Measurements from ENCODE around the gene SCMH1.

Gene SCMH1

DNA sequence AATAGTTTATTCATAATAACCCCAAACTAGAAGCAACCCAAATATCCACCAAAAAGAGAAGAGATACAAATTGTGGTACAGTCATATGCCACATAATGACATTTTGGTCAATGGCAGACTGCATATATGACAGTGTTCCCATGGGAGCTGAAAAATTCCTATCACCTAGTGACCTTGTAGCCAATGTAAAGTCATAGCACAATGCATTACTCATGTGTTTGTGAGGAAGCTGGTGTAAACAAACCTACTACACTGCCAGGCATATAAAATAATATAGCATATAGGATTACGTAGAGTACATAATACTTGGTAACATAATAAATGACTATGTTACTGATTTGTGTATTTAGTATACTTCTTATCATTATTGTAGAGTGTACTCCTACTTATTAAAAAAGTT lies 191.1 kb downstream of the SCMH1 start:
- no CpG with 5 or more reads among the region's 1 CpG for WGBS (ENCODE audit: extremely low coverage, insufficient coverage, low lambda C conversion rate)
- no peak overlapping the region for H3K18ac ChIP-seq (ENCODE audit: low read length)
- H4K8ac ChIP-seq (ENCODE audit: low read depth, low read length): no peak overlapping the region
- H3K4me1 ChIP-seq (ENCODE audit: control insufficient read depth, low read depth, low read length): no peaks in the 10 kb centered on the region
- H3K36me3 ChIP-seq (ENCODE audit: control insufficient read depth, insufficient read depth, low read length): no peaks in the 10 kb centered on the region
- H2BK15ac ChIP-seq (replicated peaks; ENCODE audit: low read depth): no peak overlapping the region
- no peak overlapping the region for H2BK5ac ChIP-seq (ENCODE audit: low read length)
- no peaks in the 10 kb centered on the region for H3K79me2 ChIP-seq (ENCODE audit: control insufficient read depth, insufficient read depth, low read length)
- H2AK5ac ChIP-seq (ENCODE audit: low read length): no peak overlapping the region
- no peak overlapping the region for H4K5ac ChIP-seq (ENCODE audit: low read length)
- H3K27me3 ChIP-seq (ENCODE audit: insufficient read depth, low read length, poor library complexity): no peaks in the 10 kb centered on the region
- H2BK120ac ChIP-seq (ENCODE audit: low read depth, low read length): no peak overlapping the region
- no peak overlapping the region for H3K4me3 ChIP-seq (ENCODE audit: low read length)
- H3K27ac ChIP-seq (ENCODE audit: low read depth, low read length): no peak overlapping the region
- H3K56ac ChIP-seq (ENCODE audit: low read length): no peak overlapping the region
- H3K9ac ChIP-seq (ENCODE audit: low read length): no peak overlapping the region
- H3K23ac ChIP-seq (ENCODE audit: low read length): no peak overlapping the region
- no peak overlapping the region for H3K4me2 ChIP-seq (ENCODE audit: low read length)
- DNase-seq: no peak
- no peak overlapping the region for H3K4ac ChIP-seq (ENCODE audit: low read depth, low read length)
- H3K79me1 ChIP-seq (ENCODE audit: low read length): no peaks in the 10 kb centered on the region

- H3K27me3 ChIP-seq (ENCODE audit: insufficient read depth, low read length, poor library complexity): no peaks in the 10 kb centered on the region
- H2BK15ac ChIP-seq (replicated peaks; ENCODE audit: low read depth): no peak overlapping the region
- no peak overlapping the region for H2AK5ac ChIP-seq (ENCODE audit: low read length)
- H3K27ac ChIP-seq (ENCODE audit: low read depth, low read length): no peak overlapping the region
- no peak overlapping the region for H4K8ac ChIP-seq (ENCODE audit: low read depth, low read length)
- H3K36me3 ChIP-seq (ENCODE audit: control insufficient read depth, insufficient read depth, low read length): no peaks in the 10 kb centered on the region
- H2BK120ac ChIP-seq (ENCODE audit: low read depth, low read length): no peak overlapping the region
- H3K79me1 ChIP-seq (ENCODE audit: low read length): no peaks in the 10 kb centered on the region
- no peak overlapping the region for H3K4ac ChIP-seq (ENCODE audit: low read depth, low read length)
- H3K56ac ChIP-seq (ENCODE audit: low read length): no peak overlapping the region
- no peak overlapping the region for H3K23ac ChIP-seq (ENCODE audit: low read length)
- H3K18ac ChIP-seq (ENCODE audit: low read length): no peak overlapping the region
- no peak overlapping the region for H4K5ac ChIP-seq (ENCODE audit: low read length)
- no peak overlapping the region for H3K4me2 ChIP-seq (ENCODE audit: low read length)
- DNase-seq: no peak
- no CpG with 5 or more reads among the region's 3 CpGs for WGBS (ENCODE audit: extremely low coverage, insufficient coverage, low lambda C conversion rate)
- peaks cover 3% of the 10 kb centered on the region for H3K4me1 ChIP-seq (ENCODE audit: control insufficient read depth, low read depth, low read length)
- no peak overlapping the region for H3K4me3 ChIP-seq (ENCODE audit: low read length)
- no peaks in the 10 kb centered on the region for H3K79me2 ChIP-seq (ENCODE audit: control insufficient read depth, insufficient read depth, low read length)
- no peak overlapping the region for H3K9ac ChIP-seq (ENCODE audit: low read length)
- no peak overlapping the region for H2BK5ac ChIP-seq (ENCODE audit: low read length)
Measured at GRCh38 chr1:41048540-41048939, 193.6 kb downstream of the SCMH1 start.

DNA sequence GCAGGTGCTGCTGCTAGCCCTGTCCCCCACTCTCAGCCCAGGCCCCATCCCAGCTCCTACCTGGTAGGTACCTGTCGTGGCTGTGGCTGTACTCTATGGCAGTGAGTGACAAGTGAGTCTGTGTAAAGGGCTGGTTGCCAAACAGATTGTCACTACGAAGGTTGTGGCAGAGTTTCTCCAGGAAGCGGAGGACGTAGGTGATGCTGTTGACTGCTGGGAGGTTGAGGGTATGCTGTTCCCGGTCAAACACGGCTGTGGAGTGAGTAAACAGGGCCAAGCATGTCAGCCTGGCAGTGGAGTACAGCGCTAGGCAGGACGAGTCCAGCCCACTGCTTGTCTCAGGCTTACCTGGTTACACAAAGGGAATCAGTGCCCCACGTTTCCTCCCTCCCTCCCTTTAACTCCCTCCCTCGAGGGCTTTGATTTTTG lies 195.7 kb downstream of the SCMH1 start:
- Histone ChIP-seq H3K23ac (ENCODE audit: low read length) (no peak overlapping the region), H3K4me3 (ENCODE audit: low read length) (no peak overlapping the region), H3K18ac (ENCODE audit: low read length) (no peak overlapping the region), H3K4ac (ENCODE audit: low read depth, low read length) (no peak overlapping the region), H3K9ac (ENCODE audit: low read length) (no peak overlapping the region), H3K4me1 (ENCODE audit: control insufficient read depth, low read depth, low read length) (peaks cover 3% of the 10 kb centered on the region), H2BK5ac (ENCODE audit: low read length) (no peak overlapping the region), H3K79me1 (ENCODE audit: low read length) (no peaks in the 10 kb centered on the region), H3K4me2 (ENCODE audit: low read length) (no peak overlapping the region), H4K5ac (ENCODE audit: low read length) (no peak overlapping the region), H3K79me2 (ENCODE audit: control insufficient read depth, insufficient read depth, low read length) (no peaks in the 10 kb centered on the region), H2BK15ac (replicated peaks; ENCODE audit: low read depth) (no peak overlapping the region), H3K36me3 (ENCODE audit: control insufficient read depth, insufficient read depth, low read length) (no peaks in the 10 kb centered on the region), H3K27me3 (ENCODE audit: insufficient read depth, low read length, poor library complexity) (no peaks in the 10 kb centered on the region), H2AK5ac (ENCODE audit: low read length) (no peak overlapping the region), H3K56ac (ENCODE audit: low read length) (no peak overlapping the region), H4K8ac (ENCODE audit: low read depth, low read length) (no peak overlapping the region), H2BK120ac (ENCODE audit: low read depth, low read length) (no peak overlapping the region), H3K27ac (ENCODE audit: low read depth, low read length) (no peak overlapping the region)
- no peak for DNase-seq
- WGBS (ENCODE audit: extremely low coverage, insufficient coverage, low lambda C conversion rate): no CpG with 5 or more reads among the region's 10 CpGs

- H3K4me3 ChIP-seq (ENCODE audit: low read length): no peak overlapping the region
- no peak overlapping the region for H2BK5ac ChIP-seq (ENCODE audit: low read length)
- H3K23ac ChIP-seq (ENCODE audit: low read length): no peak overlapping the region
- H3K79me1 ChIP-seq (ENCODE audit: low read length): no peaks in the 10 kb centered on the region
- no peak overlapping the region for H3K9ac ChIP-seq (ENCODE audit: low read length)
- no peaks in the 10 kb centered on the region for H3K79me2 ChIP-seq (ENCODE audit: control insufficient read depth, insufficient read depth, low read length)
- peaks cover 3% of the 10 kb centered on the region for H3K4me1 ChIP-seq (ENCODE audit: control insufficient read depth, low read depth, low read length)
- no CpG with 5 or more reads among the region's 5 CpGs for WGBS (ENCODE audit: extremely low coverage, insufficient coverage, low lambda C conversion rate)
- no peaks in the 10 kb centered on the region for H3K36me3 ChIP-seq (ENCODE audit: control insufficient read depth, insufficient read depth, low read length)
- DNase-seq: no peak
- H3K56ac ChIP-seq (ENCODE audit: low read length): no peak overlapping the region
- H3K18ac ChIP-seq (ENCODE audit: low read length): no peak overlapping the region
- no peak overlapping the region for H2BK120ac ChIP-seq (ENCODE audit: low read depth, low read length)
- H4K5ac ChIP-seq (ENCODE audit: low read length): no peak overlapping the region
- no peak overlapping the region for H3K27ac ChIP-seq (ENCODE audit: low read depth, low read length)
- H3K4me2 ChIP-seq (ENCODE audit: low read length): no peak overlapping the region
- no peaks in the 10 kb centered on the region for H3K27me3 ChIP-seq (ENCODE audit: insufficient read depth, low read length, poor library complexity)
- no peak overlapping the region for H2AK5ac ChIP-seq (ENCODE audit: low read length)
- H2BK15ac ChIP-seq (replicated peaks; ENCODE audit: low read depth): no peak overlapping the region
- no peak overlapping the region for H3K4ac ChIP-seq (ENCODE audit: low read depth, low read length)
- H4K8ac ChIP-seq (ENCODE audit: low read depth, low read length): no peak overlapping the region
Measured at GRCh38 chr1:41045740-41046139, 196.4 kb downstream of the SCMH1 start.

DNA sequence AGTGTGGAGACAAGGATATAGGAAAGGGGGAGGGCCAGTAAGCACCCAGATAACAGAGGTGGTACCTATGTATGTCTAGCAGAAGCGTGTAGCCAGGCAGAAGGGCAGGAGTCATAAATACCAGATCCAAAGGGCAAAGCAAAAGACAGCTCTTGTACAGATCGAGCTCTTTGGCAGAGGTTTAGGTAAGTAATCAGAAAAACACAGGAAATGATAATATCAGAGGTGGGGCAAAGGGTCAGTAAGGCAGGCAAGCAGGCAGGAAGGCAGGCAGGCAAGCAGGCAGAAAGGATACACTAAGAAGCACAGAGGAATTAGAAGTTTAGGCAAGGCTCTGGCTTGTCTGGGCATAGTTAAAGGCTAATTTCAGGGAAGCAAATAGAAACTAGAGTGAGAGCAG lies 197.9 kb downstream of the SCMH1 start:
- no peak overlapping the region for H3K4ac ChIP-seq (ENCODE audit: low read depth, low read length)
- no peak overlapping the region for H4K8ac ChIP-seq (ENCODE audit: low read depth, low read length)
- H3K56ac ChIP-seq (ENCODE audit: low read length): no peak overlapping the region
- WGBS (ENCODE audit: extremely low coverage, insufficient coverage, low lambda C conversion rate): no CpG with 5 or more reads among the region's 2 CpGs
- no peak overlapping the region for H2BK5ac ChIP-seq (ENCODE audit: low read length)
- H3K79me1 ChIP-seq (ENCODE audit: low read length): no peaks in the 10 kb centered on the region
- H3K27ac ChIP-seq (ENCODE audit: low read depth, low read length): no peak overlapping the region
- H3K23ac ChIP-seq (ENCODE audit: low read length): no peak overlapping the region
- no peaks in the 10 kb centered on the region for H3K36me3 ChIP-seq (ENCODE audit: control insufficient read depth, insufficient read depth, low read length)
- H4K5ac ChIP-seq (ENCODE audit: low read length): no peak overlapping the region
- H3K27me3 ChIP-seq (ENCODE audit: insufficient read depth, low read length, poor library complexity): no peaks in the 10 kb centered on the region
- H3K79me2 ChIP-seq (ENCODE audit: control insufficient read depth, insufficient read depth, low read length): no peaks in the 10 kb centered on the region
- no peak overlapping the region for H2AK5ac ChIP-seq (ENCODE audit: low read length)
- H3K4me3 ChIP-seq (ENCODE audit: low read length): no peak overlapping the region
- no peak for DNase-seq
- H2BK120ac ChIP-seq (ENCODE audit: low read depth, low read length): no peak overlapping the region
- no peak overlapping the region for H2BK15ac ChIP-seq (replicated peaks; ENCODE audit: low read depth)
- H3K4me1 ChIP-seq (ENCODE audit: control insufficient read depth, low read depth, low read length): peaks cover 3% of the 10 kb centered on the region
- no peak overlapping the region for H3K4me2 ChIP-seq (ENCODE audit: low read length)
- H3K9ac ChIP-seq (ENCODE audit: low read length): no peak overlapping the region
- H3K18ac ChIP-seq (ENCODE audit: low read length): no peak overlapping the region

GRCh38 chr1:41041614-41042270 lies 200.4 kb downstream of the SCMH1 start:
- Histone ChIP-seq H3K79me1 (ENCODE audit: low read length) (no peaks in the 10 kb centered on the region), H2BK5ac (ENCODE audit: low read length) (no peak overlapping the region), H3K27ac (ENCODE audit: low read depth, low read length) (no peak overlapping the region), H3K27me3 (ENCODE audit: insufficient read depth, low read length, poor library complexity) (no peaks in the 10 kb centered on the region), H3K79me2 (ENCODE audit: control insufficient read depth, insufficient read depth, low read length) (no peaks in the 10 kb centered on the region), H3K4me3 (ENCODE audit: low read length) (no peak overlapping the region), H2AK5ac (ENCODE audit: low read length) (no peak overlapping the region), H3K18ac (ENCODE audit: low read length) (no peak overlapping the region), H2BK120ac (ENCODE audit: low read depth, low read length) (no peak overlapping the region), H3K23ac (ENCODE audit: low read length) (no peak overlapping the region), H3K4ac (ENCODE audit: low read depth, low read length) (no peak overlapping the region), H4K5ac (ENCODE audit: low read length) (no peak overlapping the region), H3K56ac (ENCODE audit: low read length) (no peak overlapping the region), H4K8ac (ENCODE audit: low read depth, low read length) (no peak overlapping the region), H3K36me3 (ENCODE audit: control insufficient read depth, insufficient read depth, low read length) (no peaks in the 10 kb centered on the region), H2BK15ac (replicated peaks; ENCODE audit: low read depth) (no peak overlapping the region), H3K4me1 (ENCODE audit: control insufficient read depth, low read depth, low read length) (peaks cover 3% of the 10 kb centered on the region), H3K9ac (ENCODE audit: low read length) (no peak overlapping the region), H3K4me2 (ENCODE audit: low read length) (no peak overlapping the region)
- WGBS (ENCODE audit: extremely low coverage, insufficient coverage, low lambda C conversion rate): no CpG with 5 or more reads among the region's 3 CpGs
- no peak for DNase-seq

Data from mesendoderm (in vitro differentiated cells).